ENCODE measurements around the gene GADD45G.

DNA sequence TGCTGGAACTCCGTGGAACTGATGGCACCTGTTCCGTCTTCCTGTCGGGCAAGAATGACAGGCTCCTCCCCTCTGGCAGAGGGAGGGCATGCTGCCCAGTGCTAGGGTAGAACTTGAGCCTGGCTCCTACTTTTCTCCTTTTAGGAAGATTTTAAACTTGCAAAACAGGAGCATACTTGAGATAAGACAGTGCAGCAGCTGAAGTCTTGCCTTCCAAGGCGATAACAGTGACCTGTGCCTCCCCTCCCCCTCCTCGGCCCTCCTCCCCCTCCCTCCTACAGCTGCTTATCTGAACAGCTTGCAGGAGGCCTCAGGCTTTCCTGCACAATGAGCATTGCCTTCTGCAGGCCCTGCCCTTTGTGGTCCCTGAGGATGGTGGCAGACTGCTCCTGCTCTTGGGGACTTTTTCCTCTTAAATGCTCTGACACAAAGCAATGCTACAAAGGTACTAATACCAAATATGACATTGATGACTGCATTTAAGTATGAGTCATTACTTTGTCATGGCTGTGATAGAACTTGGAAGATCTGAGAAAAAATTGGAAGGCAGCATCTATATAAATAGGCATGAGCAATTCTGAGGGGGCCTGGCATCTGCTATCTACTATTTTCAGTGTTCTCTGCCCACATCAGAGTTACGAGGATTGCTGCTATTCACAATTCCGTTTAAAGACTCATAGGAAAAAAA is 2.0 kb downstream of the GADD45G start:
- TF ChIP-seq, protein P1, sequence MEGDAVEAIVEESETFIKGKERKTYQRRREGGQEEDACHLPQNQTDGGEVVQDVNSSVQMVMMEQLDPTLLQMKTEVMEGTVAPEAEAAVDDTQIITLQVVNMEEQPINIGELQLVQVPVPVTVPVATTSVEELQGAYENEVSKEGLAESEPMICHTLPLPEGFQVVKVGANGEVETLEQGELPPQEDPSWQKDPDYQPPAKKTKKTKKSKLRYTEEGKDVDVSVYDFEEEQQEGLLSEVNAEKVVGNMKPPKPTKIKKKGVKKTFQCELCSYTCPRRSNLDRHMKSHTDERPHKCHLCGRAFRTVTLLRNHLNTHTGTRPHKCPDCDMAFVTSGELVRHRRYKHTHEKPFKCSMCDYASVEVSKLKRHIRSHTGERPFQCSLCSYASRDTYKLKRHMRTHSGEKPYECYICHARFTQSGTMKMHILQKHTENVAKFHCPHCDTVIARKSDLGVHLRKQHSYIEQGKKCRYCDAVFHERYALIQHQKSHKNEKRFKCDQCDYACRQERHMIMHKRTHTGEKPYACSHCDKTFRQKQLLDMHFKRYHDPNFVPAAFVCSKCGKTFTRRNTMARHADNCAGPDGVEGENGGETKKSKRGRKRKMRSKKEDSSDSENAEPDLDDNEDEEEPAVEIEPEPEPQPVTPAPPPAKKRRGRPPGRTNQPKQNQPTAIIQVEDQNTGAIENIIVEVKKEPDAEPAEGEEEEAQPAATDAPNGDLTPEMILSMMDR (IDR thresholded peaks at IDR 0.05) = no peak
- no peak for TF ChIP-seq ZFX (IDR thresholded peaks at IDR 0.05; ENCODE audit: borderline replicate concordance)
